GM12873 (cell line): ENCODE results near the gene LRRN4.

ENCODE experiments used
- TF ChIP-seq, protein P1 (sequence below): IDR thresholded peaks from 2 replicates; pipeline ENCODE4 v1.5.1; 2012; ENCODE audit warnings: low read depth, mild to moderate bottlenecking, moderate library complexity, low read length, control low read depth; ENCODE audit not compliant: insufficient read depth; ENCODE audit errors: missing control alignments

Gene LRRN4

GRCh38 chr20:6028818-6029217 is 25.0 kb downstream of the LRRN4 start:
- TF ChIP-seq, protein P1, sequence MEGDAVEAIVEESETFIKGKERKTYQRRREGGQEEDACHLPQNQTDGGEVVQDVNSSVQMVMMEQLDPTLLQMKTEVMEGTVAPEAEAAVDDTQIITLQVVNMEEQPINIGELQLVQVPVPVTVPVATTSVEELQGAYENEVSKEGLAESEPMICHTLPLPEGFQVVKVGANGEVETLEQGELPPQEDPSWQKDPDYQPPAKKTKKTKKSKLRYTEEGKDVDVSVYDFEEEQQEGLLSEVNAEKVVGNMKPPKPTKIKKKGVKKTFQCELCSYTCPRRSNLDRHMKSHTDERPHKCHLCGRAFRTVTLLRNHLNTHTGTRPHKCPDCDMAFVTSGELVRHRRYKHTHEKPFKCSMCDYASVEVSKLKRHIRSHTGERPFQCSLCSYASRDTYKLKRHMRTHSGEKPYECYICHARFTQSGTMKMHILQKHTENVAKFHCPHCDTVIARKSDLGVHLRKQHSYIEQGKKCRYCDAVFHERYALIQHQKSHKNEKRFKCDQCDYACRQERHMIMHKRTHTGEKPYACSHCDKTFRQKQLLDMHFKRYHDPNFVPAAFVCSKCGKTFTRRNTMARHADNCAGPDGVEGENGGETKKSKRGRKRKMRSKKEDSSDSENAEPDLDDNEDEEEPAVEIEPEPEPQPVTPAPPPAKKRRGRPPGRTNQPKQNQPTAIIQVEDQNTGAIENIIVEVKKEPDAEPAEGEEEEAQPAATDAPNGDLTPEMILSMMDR, result no peak

- TF ChIP-seq, protein P1, result no peak
Measured at GRCh38 chr20:6026051-6026450, 27.8 kb downstream of the LRRN4 start.

GRCh38 chr20:6024768-6025167 is 29.1 kb downstream of the LRRN4 start:
- TF ChIP-seq, protein P1, result no peak

- TF ChIP-seq, protein P1, result no peak
Measured at GRCh38 chr20:6017880-6018279, 36.0 kb downstream of the LRRN4 start.

GRCh38 chr20:6017467-6017866 is 36.4 kb downstream of the LRRN4 start:
- TF ChIP-seq, protein P1, result no peak

GRCh38 chr20:6014957-6015356 is 38.9 kb downstream of the LRRN4 start:
- TF ChIP-seq, protein P1, result no peak

- TF ChIP-seq, protein P1, result no peak
Measured at GRCh38 chr20:6014017-6014416, 39.8 kb downstream of the LRRN4 start.
